Measurements from ENCODE around the gene TNFRSF9.
"Not testable (repeated sequence)": the region's sequence is repeated elsewhere in the genome, so short reads cannot be mapped to it uniquely, and the experiment has no call there.

DNA sequence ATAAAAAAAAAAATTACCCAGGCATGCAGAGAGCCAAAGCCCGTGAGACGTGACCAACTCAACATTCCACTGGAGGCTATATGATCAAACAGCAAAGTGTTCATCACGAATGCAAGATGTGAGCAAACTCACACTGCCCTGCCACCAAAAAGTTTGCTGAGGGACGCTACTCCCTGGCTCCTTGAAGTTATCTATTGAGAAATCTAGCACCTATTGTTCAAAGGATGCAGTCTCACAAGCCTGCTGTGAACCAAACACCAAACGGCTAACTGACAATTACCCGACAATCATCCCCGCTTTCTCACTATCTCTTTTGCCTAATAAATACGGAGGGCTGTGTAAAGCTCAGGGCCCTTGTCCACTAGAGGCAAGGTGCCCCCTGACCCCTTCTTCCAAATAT lies 13.6 kb downstream of the TNFRSF9 start:
- TF ChIP-seq, protein P1, sequence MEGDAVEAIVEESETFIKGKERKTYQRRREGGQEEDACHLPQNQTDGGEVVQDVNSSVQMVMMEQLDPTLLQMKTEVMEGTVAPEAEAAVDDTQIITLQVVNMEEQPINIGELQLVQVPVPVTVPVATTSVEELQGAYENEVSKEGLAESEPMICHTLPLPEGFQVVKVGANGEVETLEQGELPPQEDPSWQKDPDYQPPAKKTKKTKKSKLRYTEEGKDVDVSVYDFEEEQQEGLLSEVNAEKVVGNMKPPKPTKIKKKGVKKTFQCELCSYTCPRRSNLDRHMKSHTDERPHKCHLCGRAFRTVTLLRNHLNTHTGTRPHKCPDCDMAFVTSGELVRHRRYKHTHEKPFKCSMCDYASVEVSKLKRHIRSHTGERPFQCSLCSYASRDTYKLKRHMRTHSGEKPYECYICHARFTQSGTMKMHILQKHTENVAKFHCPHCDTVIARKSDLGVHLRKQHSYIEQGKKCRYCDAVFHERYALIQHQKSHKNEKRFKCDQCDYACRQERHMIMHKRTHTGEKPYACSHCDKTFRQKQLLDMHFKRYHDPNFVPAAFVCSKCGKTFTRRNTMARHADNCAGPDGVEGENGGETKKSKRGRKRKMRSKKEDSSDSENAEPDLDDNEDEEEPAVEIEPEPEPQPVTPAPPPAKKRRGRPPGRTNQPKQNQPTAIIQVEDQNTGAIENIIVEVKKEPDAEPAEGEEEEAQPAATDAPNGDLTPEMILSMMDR (IDR thresholded peaks at IDR 0.05), result not testable (repeated sequence)
- TF ChIP-seq ZFX (IDR thresholded peaks at IDR 0.05; ENCODE audit: borderline replicate concordance), result not testable (repeated sequence)
